MM.1S (cell line): ENCODE measurements around the gene RCSD1.

Source experiments
- DNase-seq: peaks from one replicate; pipeline ENCODE4 v3.0.0-alpha.2; 2015
- H2AFZ ChIP-seq: fragments of 300-600 bp; sonication (generic); 2 replicates; pipeline ENCODE4 v1.6.0; 2016; ENCODE audit warnings: antibody characterized with exemption, low read length
- H3F3A ChIP-seq: fragments of 300-600 bp; sonication (generic); 2 replicates; pipeline ENCODE4 v1.6.1; 2016; ENCODE audit warnings: mild to moderate bottlenecking, antibody characterized with exemption, low read length, moderate library complexity, mixed read lengths; ENCODE audit not compliant: insufficient read depth
- H3K27ac ChIP-seq: fragments of 300-600 bp; sonication (generic); 2 replicates; pipeline ENCODE4 v1.5.1; 2016; ENCODE audit warnings: mild to moderate bottlenecking, low read length
- H3K27me3 ChIP-seq: fragments of 300-600 bp; sonication (generic); replicated peaks from 2 replicates; pipeline ENCODE4 v1.6.0; 2016; ENCODE audit warnings: low read length; ENCODE audit not compliant: insufficient read depth
- H3K36me3 ChIP-seq: fragments of 300-600 bp; sonication (generic); replicated peaks from 2 replicates; pipeline ENCODE4 v1.6.1; 2016; ENCODE audit warnings: mild to moderate bottlenecking, low read length, mixed read lengths; ENCODE audit not compliant: insufficient read depth
- H3K4me1 ChIP-seq: fragments of 300-600 bp; sonication (generic); 2 replicates; pipeline ENCODE4 v1.6.1; 2016; ENCODE audit warnings: low read length, mixed read lengths
- H3K4me2 ChIP-seq: fragments of 300-600 bp; sonication (generic); 2 replicates; pipeline ENCODE4 v1.6.0; 2016; ENCODE audit warnings: low read depth, low read length
- H3K4me3 ChIP-seq: fragments of 300-600 bp; sonication (generic); 2 replicates; pipeline ENCODE4 v1.5.1; 2016; ENCODE audit warnings: low read length, mixed read lengths
- H3K79me2 ChIP-seq: fragments of 300-600 bp; sonication (generic); 2 replicates; pipeline ENCODE4 v1.6.1; 2016; ENCODE audit warnings: mixed run types, low read length, mixed read lengths
- H3K9ac ChIP-seq: fragments of 300-600 bp; sonication (generic); 2 replicates; pipeline ENCODE4 v1.6.1; 2016; ENCODE audit warnings: low read length, mixed read lengths
- H3K9me2 ChIP-seq: fragments of 300-600 bp; sonication (generic); replicated peaks from 2 replicates; pipeline ENCODE4 v1.6.1; 2016; ENCODE audit warnings: mild to moderate bottlenecking, low read length, mixed read lengths; ENCODE audit not compliant: insufficient read depth
- H3K9me3 ChIP-seq: fragments of 300-600 bp; sonication (generic); replicated peaks from 2 replicates; pipeline ENCODE4 v1.6.1; 2016; ENCODE audit warnings: mild to moderate bottlenecking, low read length, mixed read lengths; ENCODE audit not compliant: insufficient read depth
- H4K20me1 ChIP-seq: fragments of 300-600 bp; sonication (generic); 2 replicates; pipeline ENCODE4 v1.6.1; 2016; ENCODE audit warnings: mild to moderate bottlenecking, low read length, moderate library complexity, mixed read lengths; ENCODE audit not compliant: insufficient read depth
- EZH2 ChIP-seq: fragments of 300-600 bp; sonication (generic); optimal IDR thresholded peaks from 2 replicates; pipeline ENCODE3; 2017; ENCODE audit warnings: low read depth, mild to moderate bottlenecking, antibody characterized with exemption, low read length, mixed read lengths
- EZH2phosphoT487 ChIP-seq: fragments of 300-600 bp; sonication (generic); IDR thresholded peaks from 2 replicates; pipeline ENCODE4 v1.6.1; 2018; ENCODE audit warnings: antibody characterized with exemption, low read length
- TF ChIP-seq, protein P1 (sequence below): fragments of 300-600 bp; sonication (generic); IDR thresholded peaks from 2 replicates; pipeline ENCODE4 v1.5.1; 2016; ENCODE audit warnings: antibody characterized with exemption, low read length, mixed read lengths

RCSD1 gene

DNA sequence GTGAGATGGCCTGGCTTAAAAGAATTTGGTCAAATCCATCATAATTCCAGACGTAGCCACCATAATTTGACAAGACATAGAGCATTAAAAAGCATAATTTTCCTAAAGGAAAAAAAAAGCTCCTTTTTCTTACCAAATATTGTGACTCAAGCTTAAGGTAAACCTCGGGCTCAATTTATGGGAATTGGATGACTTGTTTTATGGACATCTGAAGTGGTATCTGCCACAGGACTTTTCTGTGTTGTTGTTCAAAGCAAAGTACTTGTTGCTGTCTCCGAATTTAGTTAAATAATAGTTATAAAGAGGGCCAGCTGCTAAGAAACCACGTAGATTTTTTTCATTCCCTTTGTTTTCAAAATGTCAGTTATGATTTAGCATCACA, 92.8 kb downstream of the RCSD1 start:
- Histone ChIP-seq H3K79me2 (peaks cover 39% of the 10 kb centered on the region), H3K27me3 (no peaks in the 10 kb centered on the region), H3K9me2 (no peaks in the 10 kb centered on the region), H3K36me3 (no peaks in the 10 kb centered on the region), H3K27ac (no peak overlapping the region), H3K9me3 (no peaks in the 10 kb centered on the region), H4K20me1 (no peaks in the 10 kb centered on the region), H3K4me2 (peak overlapping the region; percentile 80), H3F3A (peaks cover 12% of the 10 kb centered on the region), H3K9ac (peak overlapping the region; percentile 49; the same call in 1 of the 2 replicates), H3K4me1 (peaks cover 24% of the 10 kb centered on the region; the same call in 1 of the 2 replicates), H3K4me3 (peak overlapping the region; percentile 86), H2AFZ (peak overlapping the region; percentile 86)
- no peak for DNase-seq
- TF ChIP-seq EZH2phosphoT487, result no peak
- TF ChIP-seq, protein P1, sequence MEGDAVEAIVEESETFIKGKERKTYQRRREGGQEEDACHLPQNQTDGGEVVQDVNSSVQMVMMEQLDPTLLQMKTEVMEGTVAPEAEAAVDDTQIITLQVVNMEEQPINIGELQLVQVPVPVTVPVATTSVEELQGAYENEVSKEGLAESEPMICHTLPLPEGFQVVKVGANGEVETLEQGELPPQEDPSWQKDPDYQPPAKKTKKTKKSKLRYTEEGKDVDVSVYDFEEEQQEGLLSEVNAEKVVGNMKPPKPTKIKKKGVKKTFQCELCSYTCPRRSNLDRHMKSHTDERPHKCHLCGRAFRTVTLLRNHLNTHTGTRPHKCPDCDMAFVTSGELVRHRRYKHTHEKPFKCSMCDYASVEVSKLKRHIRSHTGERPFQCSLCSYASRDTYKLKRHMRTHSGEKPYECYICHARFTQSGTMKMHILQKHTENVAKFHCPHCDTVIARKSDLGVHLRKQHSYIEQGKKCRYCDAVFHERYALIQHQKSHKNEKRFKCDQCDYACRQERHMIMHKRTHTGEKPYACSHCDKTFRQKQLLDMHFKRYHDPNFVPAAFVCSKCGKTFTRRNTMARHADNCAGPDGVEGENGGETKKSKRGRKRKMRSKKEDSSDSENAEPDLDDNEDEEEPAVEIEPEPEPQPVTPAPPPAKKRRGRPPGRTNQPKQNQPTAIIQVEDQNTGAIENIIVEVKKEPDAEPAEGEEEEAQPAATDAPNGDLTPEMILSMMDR, result no peak
- no peak for TF ChIP-seq EZH2

DNA sequence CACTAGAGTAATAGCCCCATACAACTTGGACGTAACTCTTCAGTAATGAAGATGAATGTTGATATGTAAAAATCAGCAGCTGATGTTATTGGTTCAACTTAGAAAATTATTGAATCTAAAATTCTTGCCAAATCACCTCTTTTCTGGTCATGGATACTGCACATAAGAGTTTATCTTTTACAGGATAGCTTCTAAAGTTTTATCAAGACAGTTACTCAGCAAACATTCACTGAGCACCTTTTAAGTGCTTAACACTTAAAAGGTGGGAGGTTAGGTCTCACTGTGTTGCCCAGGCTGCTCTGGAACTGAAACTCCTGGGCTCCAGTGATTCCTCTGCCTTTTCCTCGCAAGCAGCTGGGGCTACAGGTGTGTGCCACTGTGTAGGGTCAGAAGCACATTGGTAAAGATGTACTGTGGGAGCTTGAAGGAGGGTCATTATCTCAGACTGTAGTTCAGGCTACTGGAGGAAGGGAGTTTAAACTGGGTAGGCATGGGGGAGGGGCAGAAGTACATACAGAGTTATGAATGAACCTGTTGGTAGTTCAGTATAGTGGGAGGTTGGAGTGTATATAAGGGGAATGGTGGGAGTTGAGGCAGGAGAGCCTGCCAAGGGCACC, 93.8 kb downstream of the RCSD1 start:
- Histone ChIP-seq H3K27ac (no peak overlapping the region), H3K79me2 (peaks cover 39% of the 10 kb centered on the region), H3K9me2 (no peaks in the 10 kb centered on the region), H3K4me2 (no peak overlapping the region), H4K20me1 (no peaks in the 10 kb centered on the region), H2AFZ (no peak overlapping the region), H3K9me3 (no peaks in the 10 kb centered on the region), H3K4me1 (peaks cover 24% of the 10 kb centered on the region; the same call in 1 of the 2 replicates), H3K4me3 (no peak overlapping the region), H3K36me3 (no peaks in the 10 kb centered on the region), H3F3A (peaks cover 12% of the 10 kb centered on the region), H3K27me3 (no peaks in the 10 kb centered on the region), H3K9ac (no peak overlapping the region)
- no peak for DNase-seq
- TF ChIP-seq EZH2phosphoT487 (no peak), EZH2 (no peak)
- TF ChIP-seq, protein P1, result no peak

DNA sequence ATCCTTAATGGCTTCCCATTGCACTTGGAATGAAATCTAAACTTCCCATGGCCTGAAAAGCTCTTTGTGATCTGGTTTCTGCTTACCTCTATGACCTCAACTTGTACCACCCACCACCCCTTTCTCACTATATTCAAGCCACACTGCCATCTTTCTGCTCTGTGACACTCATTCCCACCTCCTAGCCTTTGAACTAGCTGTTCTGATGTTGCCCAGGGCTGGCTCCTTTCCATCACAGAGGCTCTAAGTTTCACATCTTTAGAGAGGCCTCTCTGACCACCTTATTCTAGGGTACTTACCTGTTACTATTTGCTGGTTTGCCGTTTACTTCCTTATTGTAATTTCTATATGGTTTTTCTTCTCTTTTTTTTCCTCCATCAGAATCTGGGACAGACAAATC, 96.0 kb downstream of the RCSD1 start:
- H4K20me1 ChIP-seq, result no peaks in the 10 kb centered on the region
- no peaks in the 10 kb centered on the region for H3K36me3 ChIP-seq
- H3K9me2 ChIP-seq, result no peaks in the 10 kb centered on the region
- peaks cover 19% of the 10 kb centered on the region; the same call in 1 of the 2 replicates for H3K4me1 ChIP-seq
- H3K4me3 ChIP-seq, result no peak overlapping the region
- H2AFZ ChIP-seq, result no peak overlapping the region
- H3K27ac ChIP-seq, result no peak overlapping the region
- H3K4me2 ChIP-seq, result no peak overlapping the region
- no peak overlapping the region for H3K9ac ChIP-seq
- peaks cover 43% of the 10 kb centered on the region for H3K79me2 ChIP-seq
- peaks cover 6% of the 10 kb centered on the region for H3F3A ChIP-seq
- TF ChIP-seq, protein P1, result no peak
- TF ChIP-seq EZH2phosphoT487 (no peak), EZH2 (no peak)
- no peaks in the 10 kb centered on the region for H3K9me3 ChIP-seq
- DNase-seq, result no peak
- H3K27me3 ChIP-seq, result no peaks in the 10 kb centered on the region
